Uterus (tissue), 2 donors: Measurements from ENCODE around the gene C1orf21.

Source experiments
- CTCF ChIP-seq, 4 experiments: fragments of 200-600 bp in 2 of 4; fragments of 450-650 bp in 2 of 4; sonication (generic) in 2 of 4; IDR thresholded peaks; one replicate each; pipeline ENCODE4 v1.5.1; 2016 to 2019; ENCODE audit warnings: antibody characterized with exemption in 4 of 4, mild to moderate bottlenecking in 2 of 4, moderate library complexity in 1 of 4
- POLR2A ChIP-seq, 2 donors: fragments of 450-650 bp; IDR thresholded peaks; one replicate each; pipeline ENCODE4 v1.6.1; 2016; ENCODE audit warnings: antibody characterized with exemption in 2 of 2, mild to moderate bottlenecking in 1 of 2, moderate library complexity in 1 of 2

GRCh38 chr1:184419350-184420161 lies 32.7 kb downstream of the C1orf21 start:
- no peak for TF ChIP-seq CTCF (IDR thresholded peaks at IDR 0.05)
- TF ChIP-seq POLR2A (IDR thresholded peaks at IDR 0.05), result no peak
